ENCODE data around the gene SMIM45.

GRCh38 chr22:42001121-42001520, 49.2 kb downstream of the SMIM45 start:
- TF ChIP-seq, protein P1, sequence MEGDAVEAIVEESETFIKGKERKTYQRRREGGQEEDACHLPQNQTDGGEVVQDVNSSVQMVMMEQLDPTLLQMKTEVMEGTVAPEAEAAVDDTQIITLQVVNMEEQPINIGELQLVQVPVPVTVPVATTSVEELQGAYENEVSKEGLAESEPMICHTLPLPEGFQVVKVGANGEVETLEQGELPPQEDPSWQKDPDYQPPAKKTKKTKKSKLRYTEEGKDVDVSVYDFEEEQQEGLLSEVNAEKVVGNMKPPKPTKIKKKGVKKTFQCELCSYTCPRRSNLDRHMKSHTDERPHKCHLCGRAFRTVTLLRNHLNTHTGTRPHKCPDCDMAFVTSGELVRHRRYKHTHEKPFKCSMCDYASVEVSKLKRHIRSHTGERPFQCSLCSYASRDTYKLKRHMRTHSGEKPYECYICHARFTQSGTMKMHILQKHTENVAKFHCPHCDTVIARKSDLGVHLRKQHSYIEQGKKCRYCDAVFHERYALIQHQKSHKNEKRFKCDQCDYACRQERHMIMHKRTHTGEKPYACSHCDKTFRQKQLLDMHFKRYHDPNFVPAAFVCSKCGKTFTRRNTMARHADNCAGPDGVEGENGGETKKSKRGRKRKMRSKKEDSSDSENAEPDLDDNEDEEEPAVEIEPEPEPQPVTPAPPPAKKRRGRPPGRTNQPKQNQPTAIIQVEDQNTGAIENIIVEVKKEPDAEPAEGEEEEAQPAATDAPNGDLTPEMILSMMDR (IDR thresholded peaks at IDR 0.05), result no peak
- no peak for TF ChIP-seq SMC3 (IDR thresholded peaks at IDR 0.05; ENCODE audit: low read depth, low read length)
- TF ChIP-seq MXI1 (IDR thresholded peaks at IDR 0.05; ENCODE audit: low read depth, low read length), result no peak
- TF ChIP-seq RCOR1 (IDR thresholded peaks at IDR 0.05; ENCODE audit: low read length), result no peak
- TF ChIP-seq TAF1 (IDR thresholded peaks at IDR 0.05; ENCODE audit: borderline replicate concordance, low read depth, low read length), result no peak
- no peak for TF ChIP-seq EP300 (IDR thresholded peaks at IDR 0.05; ENCODE audit: borderline replicate concordance in 1 of 2, low read depth in 1 of 2, low read length in 1 of 2)
- no peak for TF ChIP-seq RAD21 (IDR thresholded peaks at IDR 0.05; ENCODE audit: low read length)
- TF ChIP-seq REST (IDR thresholded peaks at IDR 0.05; ENCODE audit: low read depth, low read length), result no peak

Measured in SK-N-SH (cell line).